A549 (cell line): Measurements from ENCODE around the gene TRIM71. TPM values are rescaled to one million over a fixed set of nuclear protein-coding genes. Genes with fewer than 3 reads are reported as not detected.
A peak's percentile ranks its signal among the peaks of the same experiment; 100 is the strongest.

ENCODE experiments used
- ATAC-seq, 2 experiments: fragments of 200-7000 bp in 1 of 2; fragments of >200 bp in 1 of 2; cut with Nextera tagmentation in 1 of 2; cut with Tn5 transposase in 1 of 2; 3 replicates each; pipeline versions ENCODE4 v1.8.0 to v1.9.1; 2018 to 2020; ENCODE audit warnings: mild to moderate bottlenecking in 1 of 2, moderate library complexity in 1 of 2
- CTCF ChIA-PET: fragments of 300-600 bp; sonication (Branson Sonifier 250); formaldehyde crosslinking; extraction: SDS; loops from one replicate; lab custom pipeline; 2021; ENCODE audit warnings: antibody characterized with exemption, inconsistent platforms; lab: Yijun Ruan, JAX
- POLR2A ChIA-PET: fragments of 350-600 bp; formaldehyde crosslinking; extraction: SDS; loops from one replicate; lab custom pipeline; 2021; ENCODE audit warnings: antibody characterized with exemption, inconsistent platforms; lab: Yijun Ruan, JAX
- DNase-seq, 2 experiments: peaks; one replicate each; pipeline versions ENCODE4 v3.0.0 to v3.0.0-alpha.2; 2011 to 2016; ENCODE audit warnings: low read depth in 1 of 2, low spot score in 1 of 2
- FAIRE-seq: peaks from 2 replicates; lab custom pipeline; 2011; peaks lifted over from hg19 to GRCh38; lab: Jason Lieb, UNC
- H3K27ac ChIP-seq, 2 experiments: fragments of >200 bp; sonication (Bioruptor Twin); formaldehyde crosslinking; 3 replicates each; pipeline ENCODE4 v1.5.1; 2016 to 2017
- H3K4me1 ChIP-seq: fragments of >200 bp; sonication (Bioruptor Twin); formaldehyde crosslinking; 3 replicates; pipeline ENCODE4 v1.6.1; 2016
- H3K4me2 ChIP-seq: fragments of >200 bp; sonication (Bioruptor Twin); formaldehyde crosslinking; 3 replicates; pipeline ENCODE4 v1.6.1; 2016
- H3K4me3 ChIP-seq: fragments of >200 bp; sonication (Bioruptor Twin); formaldehyde crosslinking; 3 replicates; pipeline ENCODE4 v1.5.1; 2016
- H3K9me3 ChIP-seq: fragments of >200 bp; sonication (Bioruptor Twin); formaldehyde crosslinking; 3 replicates; pipeline ENCODE4 v1.6.1; 2016
- CBX2 ChIP-seq: fragments of 200-600 bp; sonication (generic); IDR thresholded peaks from 2 replicates; pipeline ENCODE4 v1.6.1; 2016; ENCODE audit warnings: low read depth, mild to moderate bottlenecking, borderline replicate concordance
- CBX8 ChIP-seq: fragments of 200-600 bp; sonication (generic); IDR thresholded peaks from 2 replicates; pipeline ENCODE4 v1.6.1; 2016
- CHD4 ChIP-seq: fragments of 200-600 bp; sonication (generic); IDR thresholded peaks from 2 replicates; pipeline ENCODE4 v1.6.1; 2016; ENCODE audit warnings: antibody characterized with exemption, mild to moderate bottlenecking, borderline replicate concordance
- EHF ChIP-seq: fragments of 250-450 bp; sonication (Bioruptor Pico); IDR thresholded peaks from 2 replicates; pipeline ENCODE4 v1.5.0; 2020; ENCODE audit warnings: mild to moderate bottlenecking
- HDAC2 ChIP-seq: fragments of 200-600 bp; sonication (generic); IDR thresholded peaks from 2 replicates; pipeline ENCODE4 v1.6.1; 2016
- HOXA7 ChIP-seq: fragments of 250-450 bp; sonication (Bioruptor Pico); IDR thresholded peaks from 2 replicates; pipeline ENCODE4 v1.5.0; 2020; ENCODE audit warnings: mild to moderate bottlenecking, moderate library complexity
- HOXB13 ChIP-seq: fragments of 250-450 bp; sonication (Bioruptor Pico); IDR thresholded peaks from 2 replicates; pipeline ENCODE4 v1.5.0; 2020; ENCODE audit warnings: low read depth, mild to moderate bottlenecking, moderate library complexity
- JUN ChIP-seq, 2 experiments: fragments of >200 bp; sonication (Bioruptor Twin); formaldehyde crosslinking; IDR thresholded peaks; 2 replicates in 1 of 2; 3 replicates in 1 of 2; pipeline ENCODE4 v1.6.1; 2016 to 2017
- KDM1A ChIP-seq: fragments of 200-600 bp; sonication (generic); IDR thresholded peaks from 2 replicates; pipeline ENCODE4 v1.6.1; 2016; ENCODE audit warnings: low read depth, mild to moderate bottlenecking
- MAFK ChIP-seq: fragments of 450-650 bp; IDR thresholded peaks from 2 replicates; pipeline ENCODE4 v1.6.1; 2014; ENCODE audit not compliant: partially characterized antibody
- MYC ChIP-seq: IDR thresholded peaks from 2 replicates; pipeline ENCODE4 v1.6.1; 2012; ENCODE audit warnings: mild to moderate bottlenecking, inconsistent platforms, low read length, improper control_type of control experiment, borderline replicate concordance
- NPAS2 ChIP-seq: fragments of 250-450 bp; sonication (Bioruptor Pico); IDR thresholded peaks from 2 replicates; pipeline ENCODE4 v1.8.0; 2022; ENCODE audit warnings: mild to moderate bottlenecking, moderate library complexity, borderline replicate concordance
- RARB ChIP-seq: fragments of 250-450 bp; sonication (Bioruptor Pico); IDR thresholded peaks from 2 replicates; pipeline ENCODE4 v1.8.0; 2021; ENCODE audit warnings: mild to moderate bottlenecking, moderate library complexity
- RCOR1 ChIP-seq: fragments of 150-350 bp; IDR thresholded peaks from 2 replicates; pipeline ENCODE4 v1.6.1; 2014; ENCODE audit warnings: antibody characterized with exemption, low read length, low read depth
- SREBF2 ChIP-seq: fragments of 450-650 bp; IDR thresholded peaks from 2 replicates; pipeline ENCODE4 v1.6.1; 2014; ENCODE audit warnings: mild to moderate bottlenecking, moderate library complexity
- TFCP2L1 ChIP-seq: fragments of 250-450 bp; sonication (Bioruptor Pico); IDR thresholded peaks from 2 replicates; pipeline ENCODE4 v1.5.0; 2021; ENCODE audit warnings: mild to moderate bottlenecking
- TP53 ChIP-seq: fragments of 250-450 bp; sonication (Bioruptor Pico); IDR thresholded peaks from 2 replicates; pipeline ENCODE4 v1.5.0; 2021; ENCODE audit warnings: mild to moderate bottlenecking, moderate library complexity
- ZNF302 ChIP-seq: fragments of 250-450 bp; sonication (Bioruptor Pico); IDR thresholded peaks from 2 replicates; pipeline ENCODE4 v1.9.0; 2021; ENCODE audit warnings: inconsistent platforms, mild to moderate bottlenecking, moderate library complexity
- ZSCAN20 ChIP-seq: fragments of 250-450 bp; sonication (Bioruptor Pico); IDR thresholded peaks from 2 replicates; pipeline ENCODE4 v1.8.0; 2022; ENCODE audit warnings: mild to moderate bottlenecking, moderate library complexity
- WGBS: methylation state at CpG from one replicate; pipeline ENCODE4 v1.1.6; 2017; ENCODE audit errors: missing lambda C conversion rate; 5-methylcytosine and 5-hydroxymethylcytosine counted together
- polyA plus RNA-seq, 4 experiments: library from polyadenylated mRNA; depleted of rRNA in 3 of 4; stranded (reverse); fragments of >200 nt; fragmentation: RNase III in 1 of 4; extraction: RNeasy Plus Mini Kit Qiagen cat#74134 plus additional on column Dnase treatment in 1 of 4; gene quantifications; 2 replicates in 3 of 4; 3 replicates in 1 of 4; pipeline ENCODE4 v1.2.3, GENCODE V29; 2011 to 2017
- TF ChIP-seq, protein P1 (sequence below): fragments of 250-450 bp; sonication (Bioruptor Pico); IDR thresholded peaks from 2 replicates; pipeline ENCODE4 v1.5.0; 2021; ENCODE audit warnings: mild to moderate bottlenecking, moderate library complexity, borderline replicate concordance
- TF ChIP-seq, protein P2 (sequence below): fragments of 250-450 bp; sonication (Bioruptor Pico); IDR thresholded peaks from 2 replicates; pipeline ENCODE4 v1.5.0; 2020; ENCODE audit warnings: low read depth, mild to moderate bottlenecking, moderate library complexity
- TF ChIP-seq, protein P3 (sequence below): IDR thresholded peaks from 2 replicates; pipeline ENCODE4 v1.6.1; 2012
- TF ChIP-seq, protein P4 (sequence below): fragments of >200 bp; sonication (Bioruptor Twin); formaldehyde crosslinking; IDR thresholded peaks from 3 replicates; pipeline ENCODE4 v1.5.1; 2016
- TF ChIP-seq, protein P5 (sequence below): fragments of 450-650 bp; IDR thresholded peaks from 2 replicates; pipeline ENCODE4 v1.6.1; 2014; ENCODE audit warnings: antibody characterized with exemption
- TF ChIP-seq, protein P6 (sequence below): IDR thresholded peaks from 2 replicates; pipeline ENCODE4 v1.6.1; 2012
- TF ChIP-seq, protein P7 (sequence below): fragments of 150-350 bp; IDR thresholded peaks from 2 replicates; pipeline ENCODE4 v1.6.1; 2014; ENCODE audit warnings: low read depth, mild to moderate bottlenecking, low read length
- TF ChIP-seq, protein P8 (sequence below): IDR thresholded peaks from 2 replicates; pipeline ENCODE4 v1.6.1; 2012; ENCODE audit warnings: low read depth, borderline replicate concordance
- TF ChIP-seq, protein P9 (sequence below): fragments of >200 bp; sonication (Bioruptor Twin); formaldehyde crosslinking; IDR thresholded peaks from 2 replicates; pipeline ENCODE4 v1.6.1; 2016

The TRIM71 gene
- polyA plus RNA-seq, 2 of the 4 experiments (the other 2 are of a cell fraction), result 0.01 TPM; not detected in 1

DNA sequence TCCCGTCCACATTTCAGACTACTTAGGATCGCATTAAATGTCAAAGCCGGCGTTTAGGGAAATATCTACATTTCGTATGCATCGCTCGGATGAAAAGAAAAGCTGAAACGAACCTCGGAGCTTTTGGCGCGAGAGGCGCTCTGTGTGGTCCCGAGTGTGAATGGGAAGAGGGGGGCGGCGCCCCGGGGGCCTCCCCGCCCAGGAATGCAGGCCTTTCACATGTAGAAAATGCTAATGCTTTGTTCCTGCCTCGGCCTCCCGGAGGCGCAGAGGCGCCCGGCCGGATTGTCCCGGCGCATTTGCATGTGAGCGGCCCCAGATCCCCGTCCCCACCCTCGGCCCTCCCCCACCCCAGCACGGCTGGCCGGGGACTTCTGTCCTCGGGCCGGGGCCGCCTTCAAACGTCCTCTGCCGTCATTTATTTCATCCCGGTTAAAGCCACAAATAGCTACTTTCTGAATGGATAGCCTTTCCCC lies 37.0 kb upstream of the TRIM71 start (continued):
- TF ChIP-seq MYC (no peak), CBX8 (no peak)

DNA sequence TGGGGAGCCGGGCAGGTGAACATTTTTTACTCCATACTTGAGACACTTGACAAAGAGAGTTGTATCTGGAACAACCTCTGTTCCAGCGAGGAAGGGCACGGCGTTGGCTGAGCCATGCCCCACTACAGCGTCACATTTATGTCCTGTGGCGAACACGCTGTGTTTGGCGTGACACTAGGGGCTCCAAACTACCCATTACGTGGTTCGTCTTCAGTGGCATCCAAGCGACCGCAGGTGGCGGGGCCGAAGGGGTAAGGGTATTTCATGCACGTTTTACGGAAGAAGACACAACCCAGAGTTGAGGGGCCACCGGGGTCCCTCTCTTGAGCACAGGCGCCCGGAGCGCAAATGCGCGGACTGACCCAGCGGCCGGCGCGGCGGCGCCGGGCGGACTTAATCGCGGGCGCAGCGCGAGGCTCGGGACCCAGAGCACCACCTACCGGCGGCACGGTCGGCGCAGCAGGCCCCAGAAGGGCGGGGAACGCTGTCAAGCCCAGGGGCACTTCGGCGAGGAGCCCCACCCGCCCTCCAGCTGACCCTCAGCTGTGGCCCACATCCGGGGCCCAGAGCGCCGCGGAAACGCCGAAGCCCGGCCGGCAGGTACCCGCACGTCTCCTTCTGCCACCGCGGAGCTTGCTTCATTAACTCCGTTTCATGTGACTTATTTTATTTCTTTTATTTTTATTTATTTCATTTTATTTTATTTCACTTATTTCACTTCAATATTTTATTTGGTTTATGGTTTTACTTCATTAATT lies 36.4 kb upstream of the TRIM71 start:
- no peak for FAIRE-seq
- POLR2A ChIA-PET, result interaction anchor here (0.6 kb wide), 1 partner anchor 472 kb away, joined by 3 read pairs; no protein-coding TSS in a partner anchor
- TF ChIP-seq, protein P1, sequence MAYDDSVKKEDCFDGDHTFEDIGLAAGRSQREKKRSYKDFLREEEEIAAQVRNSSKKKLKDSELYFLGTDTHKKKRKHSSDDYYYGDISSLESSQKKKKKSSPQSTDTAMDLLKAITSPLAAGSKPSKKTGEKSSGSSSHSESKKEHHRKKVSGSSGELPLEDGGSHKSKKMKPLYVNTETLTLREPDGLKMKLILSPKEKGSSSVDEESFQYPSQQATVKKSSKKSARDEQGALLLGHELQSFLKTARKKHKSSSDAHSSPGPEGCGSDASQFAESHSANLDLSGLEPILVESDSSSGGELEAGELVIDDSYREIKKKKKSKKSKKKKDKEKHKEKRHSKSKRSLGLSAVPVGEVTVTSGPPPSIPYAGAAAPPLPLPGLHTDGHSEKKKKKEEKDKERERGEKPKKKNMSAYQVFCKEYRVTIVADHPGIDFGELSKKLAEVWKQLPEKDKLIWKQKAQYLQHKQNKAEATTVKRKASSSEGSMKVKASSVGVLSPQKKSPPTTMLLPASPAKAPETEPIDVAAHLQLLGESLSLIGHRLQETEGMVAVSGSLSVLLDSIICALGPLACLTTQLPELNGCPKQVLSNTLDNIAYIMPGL (CRISPR knock-in tag), result peak; percentile 34; the same call in 1 of the 2 replicates
- TF ChIP-seq ZNF302 (CRISPR knock-in tag) (no peak), HDAC2 (peak; percentile 95), NPAS2 (CRISPR knock-in tag) (no peak), CBX2 (no peak), JUN (IDR thresholded peaks at IDR 0.05) (no peak; a peak in 1 of 5 replicates), MYC (no peak), KDM1A (no peak), RARB (CRISPR knock-in tag) (no peak), CHD4 (no peak), HOXA7 (CRISPR knock-in tag) (no peak), RCOR1 (no peak), SREBF2 (no peak), MAFK (no peak), TP53 (CRISPR knock-in tag) (no peak), EHF (CRISPR knock-in tag) (no peak), HOXB13 (CRISPR knock-in tag) (no peak), TFCP2L1 (CRISPR knock-in tag) (no peak), ZSCAN20 (no peak)
- TF ChIP-seq, protein P2, sequence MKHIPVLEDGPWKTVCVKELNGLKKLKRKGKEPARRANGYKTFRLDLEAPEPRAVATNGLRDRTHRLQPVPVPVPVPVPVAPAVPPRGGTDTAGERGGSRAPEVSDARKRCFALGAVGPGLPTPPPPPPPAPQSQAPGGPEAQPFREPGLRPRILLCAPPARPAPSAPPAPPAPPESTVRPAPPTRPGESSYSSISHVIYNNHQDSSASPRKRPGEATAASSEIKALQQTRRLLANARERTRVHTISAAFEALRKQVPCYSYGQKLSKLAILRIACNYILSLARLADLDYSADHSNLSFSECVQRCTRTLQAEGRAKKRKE, result no peak
- TF ChIP-seq, protein P3, sequence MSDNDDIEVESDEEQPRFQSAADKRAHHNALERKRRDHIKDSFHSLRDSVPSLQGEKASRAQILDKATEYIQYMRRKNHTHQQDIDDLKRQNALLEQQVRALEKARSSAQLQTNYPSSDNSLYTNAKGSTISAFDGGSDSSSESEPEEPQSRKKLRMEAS, result peak; percentile 75
- TF ChIP-seq, protein P4, sequence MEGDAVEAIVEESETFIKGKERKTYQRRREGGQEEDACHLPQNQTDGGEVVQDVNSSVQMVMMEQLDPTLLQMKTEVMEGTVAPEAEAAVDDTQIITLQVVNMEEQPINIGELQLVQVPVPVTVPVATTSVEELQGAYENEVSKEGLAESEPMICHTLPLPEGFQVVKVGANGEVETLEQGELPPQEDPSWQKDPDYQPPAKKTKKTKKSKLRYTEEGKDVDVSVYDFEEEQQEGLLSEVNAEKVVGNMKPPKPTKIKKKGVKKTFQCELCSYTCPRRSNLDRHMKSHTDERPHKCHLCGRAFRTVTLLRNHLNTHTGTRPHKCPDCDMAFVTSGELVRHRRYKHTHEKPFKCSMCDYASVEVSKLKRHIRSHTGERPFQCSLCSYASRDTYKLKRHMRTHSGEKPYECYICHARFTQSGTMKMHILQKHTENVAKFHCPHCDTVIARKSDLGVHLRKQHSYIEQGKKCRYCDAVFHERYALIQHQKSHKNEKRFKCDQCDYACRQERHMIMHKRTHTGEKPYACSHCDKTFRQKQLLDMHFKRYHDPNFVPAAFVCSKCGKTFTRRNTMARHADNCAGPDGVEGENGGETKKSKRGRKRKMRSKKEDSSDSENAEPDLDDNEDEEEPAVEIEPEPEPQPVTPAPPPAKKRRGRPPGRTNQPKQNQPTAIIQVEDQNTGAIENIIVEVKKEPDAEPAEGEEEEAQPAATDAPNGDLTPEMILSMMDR, result peak; percentile 78
- TF ChIP-seq, protein P5, sequence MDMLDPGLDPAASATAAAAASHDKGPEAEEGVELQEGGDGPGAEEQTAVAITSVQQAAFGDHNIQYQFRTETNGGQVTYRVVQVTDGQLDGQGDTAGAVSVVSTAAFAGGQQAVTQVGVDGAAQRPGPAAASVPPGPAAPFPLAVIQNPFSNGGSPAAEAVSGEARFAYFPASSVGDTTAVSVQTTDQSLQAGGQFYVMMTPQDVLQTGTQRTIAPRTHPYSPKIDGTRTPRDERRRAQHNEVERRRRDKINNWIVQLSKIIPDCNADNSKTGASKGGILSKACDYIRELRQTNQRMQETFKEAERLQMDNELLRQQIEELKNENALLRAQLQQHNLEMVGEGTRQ, result no peak
- TF ChIP-seq, protein P6, sequence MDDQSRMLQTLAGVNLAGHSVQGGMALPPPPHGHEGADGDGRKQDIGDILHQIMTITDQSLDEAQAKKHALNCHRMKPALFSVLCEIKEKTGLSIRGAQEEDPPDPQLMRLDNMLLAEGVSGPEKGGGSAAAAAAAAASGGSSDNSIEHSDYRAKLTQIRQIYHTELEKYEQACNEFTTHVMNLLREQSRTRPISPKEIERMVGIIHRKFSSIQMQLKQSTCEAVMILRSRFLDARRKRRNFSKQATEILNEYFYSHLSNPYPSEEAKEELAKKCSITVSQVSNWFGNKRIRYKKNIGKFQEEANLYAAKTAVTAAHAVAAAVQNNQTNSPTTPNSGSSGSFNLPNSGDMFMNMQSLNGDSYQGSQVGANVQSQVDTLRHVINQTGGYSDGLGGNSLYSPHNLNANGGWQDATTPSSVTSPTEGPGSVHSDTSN, result peak; percentile 85
- TF ChIP-seq, protein P7, sequence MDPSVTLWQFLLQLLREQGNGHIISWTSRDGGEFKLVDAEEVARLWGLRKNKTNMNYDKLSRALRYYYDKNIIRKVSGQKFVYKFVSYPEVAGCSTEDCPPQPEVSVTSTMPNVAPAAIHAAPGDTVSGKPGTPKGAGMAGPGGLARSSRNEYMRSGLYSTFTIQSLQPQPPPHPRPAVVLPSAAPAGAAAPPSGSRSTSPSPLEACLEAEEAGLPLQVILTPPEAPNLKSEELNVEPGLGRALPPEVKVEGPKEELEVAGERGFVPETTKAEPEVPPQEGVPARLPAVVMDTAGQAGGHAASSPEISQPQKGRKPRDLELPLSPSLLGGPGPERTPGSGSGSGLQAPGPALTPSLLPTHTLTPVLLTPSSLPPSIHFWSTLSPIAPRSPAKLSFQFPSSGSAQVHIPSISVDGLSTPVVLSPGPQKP, result no peak
- TF ChIP-seq, protein P8, sequence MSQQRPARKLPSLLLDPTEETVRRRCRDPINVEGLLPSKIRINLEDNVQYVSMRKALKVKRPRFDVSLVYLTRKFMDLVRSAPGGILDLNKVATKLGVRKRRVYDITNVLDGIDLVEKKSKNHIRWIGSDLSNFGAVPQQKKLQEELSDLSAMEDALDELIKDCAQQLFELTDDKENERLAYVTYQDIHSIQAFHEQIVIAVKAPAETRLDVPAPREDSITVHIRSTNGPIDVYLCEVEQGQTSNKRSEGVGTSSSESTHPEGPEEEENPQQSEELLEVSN, result peak; percentile 78; the same call in 1 of the 2 replicates
- TF ChIP-seq, protein P9, sequence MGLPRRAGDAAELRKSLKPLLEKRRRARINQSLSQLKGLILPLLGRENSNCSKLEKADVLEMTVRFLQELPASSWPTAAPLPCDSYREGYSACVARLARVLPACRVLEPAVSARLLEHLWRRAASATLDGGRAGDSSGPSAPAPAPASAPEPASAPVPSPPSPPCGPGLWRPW, result no peak

More for the DNA sequence above, 36.4 kb upstream of the TRIM71 start:
- CTCF ChIA-PET, result interaction anchor here (0.5 to 2.8 kb wide), 40 partner anchors 9 to 410 kb away, joined by 3 to 30 read pairs (median 4); no protein-coding TSS in a partner anchor
- ATAC-seq, result peak; percentile 93 to 97
- DNase-seq, result peak; percentile 73 to 89
- peaks cover 4% of the 10 kb centered on the region; the same call in 1 of the 3 replicates for H3K4me1 ChIP-seq
- peak overlapping the region; percentile 57 to 79 for H3K27ac ChIP-seq
- no peaks in the 10 kb centered on the region for H3K9me3 ChIP-seq
- 2% methylated on average over 39 of the region's 59 CpGs for WGBS
- peak overlapping the region; percentile 55 for H3K4me3 ChIP-seq
- peak overlapping the region; percentile 86 for H3K4me2 ChIP-seq
